MCF 10A (cell line): Measurements from ENCODE around the gene PICALM. TPM values are rescaled to one million over a fixed set of nuclear protein-coding genes. Genes with fewer than 3 reads are reported as not detected.
A peak's percentile ranks its signal among the peaks of the same experiment; 100 is the strongest.

Experiments used
- BruUV-seq: library from RNA; stranded (reverse); fragments of 400-500 nt; replicated peaks from 2 replicates; lab custom pipeline; 2021; lab: Mats Ljungman, UMichigan
- CTCF ChIA-PET: fragments of 300-600 bp; sonication (Branson Sonifier 250); formaldehyde crosslinking; extraction: SDS; loops from one replicate; lab custom pipeline; 2021; ENCODE audit warnings: antibody characterized with exemption, inconsistent platforms; lab: Yijun Ruan, JAX
- POLR2A ChIA-PET: fragments of 300-600, 350-650 bp; sonication (Branson Sonifier 250); formaldehyde crosslinking; extraction: SDS; loops from one replicate; lab custom pipeline; 2020; ENCODE audit warnings: antibody characterized with exemption, inconsistent platforms; lab: Yijun Ruan, JAX
- DNase-seq: peaks from one replicate; pipeline ENCODE4 v3.0.0-alpha.2; 2018; ENCODE audit not compliant: unreplicated experiment
- H3K27ac Mint-ChIP-seq: one replicate; pipeline ENCODE4 v1.8.0; 2022; ENCODE audit warnings: mild to moderate bottlenecking, low read depth, mixed read lengths; ENCODE audit not compliant: unreplicated experiment
- H3K27me3 Mint-ChIP-seq: one replicate; pipeline ENCODE4 v1.8.0; 2022; ENCODE audit warnings: mixed read lengths; ENCODE audit not compliant: insufficient read depth, unreplicated experiment
- H3K36me3 Mint-ChIP-seq: one replicate; pipeline ENCODE4 v1.8.0; 2022; ENCODE audit warnings: mild to moderate bottlenecking, moderate library complexity, mixed read lengths; ENCODE audit not compliant: insufficient read depth, unreplicated experiment
- H3K4me1 Mint-ChIP-seq: one replicate; pipeline ENCODE4 v1.8.0; 2022; ENCODE audit warnings: mixed read lengths; ENCODE audit not compliant: insufficient read depth, unreplicated experiment
- H3K4me3 Mint-ChIP-seq: one replicate; pipeline ENCODE4 v1.8.0; 2022; ENCODE audit warnings: mild to moderate bottlenecking, moderate library complexity, mixed read lengths; ENCODE audit not compliant: unreplicated experiment
- H3K9me3 Mint-ChIP-seq: one replicate; pipeline ENCODE4 v1.8.0; 2022; ENCODE audit warnings: mixed read lengths; ENCODE audit not compliant: unreplicated experiment
- CTCF ChIP-seq: fragments of 200-600 bp; IDR thresholded peaks from one replicate; pipeline ENCODE4 v1.8.0; 2022; ENCODE audit warnings: antibody characterized with exemption, mild to moderate bottlenecking; ENCODE audit not compliant: unreplicated experiment
- intact Hi-C: fragments of 100-400 bp; cut with micrococcal nuclease; formaldehyde crosslinking; loops from 2 replicates; pipeline ENCODE4 v1.14.1; 2022
- total RNA-seq: library from RNA; stranded (reverse); gene quantifications from 2 replicates; pipeline ENCODE4 v1.2.3, GENCODE V29; 2022

Gene PICALM
- total RNA-seq, 1 experiment from 2014 or later: 137 TPM

GRCh38 chr11:86117001-86117711 lies 48.3 kb upstream of the PICALM start:
- H3K27me3 Mint-ChIP-seq: no peaks in the 10 kb centered on the region
- peaks cover 18% of the 10 kb centered on the region for H3K4me1 Mint-ChIP-seq
- peak; percentile 55 for DNase-seq
- H3K4me3 Mint-ChIP-seq: no peak overlapping the region
- BruUV-seq: no TSS peak
- POLR2A ChIA-PET: interaction anchor here (0.6 to 3.8 kb wide), 4 partner anchors 11 to 49 kb away, joined by 3 to 34 read pairs (median 9); partner anchors contain the start of gene PICALM
- no peak for TF ChIP-seq CTCF
- CTCF ChIA-PET: interaction anchor here (0.6 to 3.3 kb wide), 15 partner anchors 13 to 424 kb away, joined by 3 to 12 read pairs (median 3); no protein-coding TSS in a partner anchor
- no peaks in the 10 kb centered on the region for H3K9me3 Mint-ChIP-seq
- intact Hi-C loops: no loop called here
- H3K36me3 Mint-ChIP-seq: no peaks in the 10 kb centered on the region
- H3K27ac Mint-ChIP-seq: peak overlapping the region; percentile 90

GRCh38 chr11:86116386-86116726 lies 47.5 kb upstream of the PICALM start:
- H3K27ac Mint-ChIP-seq: peak overlapping the region; percentile 90
- ChIA-PET CTCF (interaction anchor here (0.5 to 3.3 kb wide), 18 partner anchors 9 to 423 kb away, joined by 3 to 12 read pairs (median 3); no protein-coding TSS in a partner anchor), POLR2A (interaction anchor here (0.6 to 3.8 kb wide), 8 partner anchors 10 to 234 kb away, joined by 3 to 34 read pairs (median 5); partner anchors contain the start of gene PICALM)
- no peaks in the 10 kb centered on the region for H3K27me3 Mint-ChIP-seq
- no TSS peak for BruUV-seq
- H3K4me1 Mint-ChIP-seq: peaks cover 18% of the 10 kb centered on the region
- H3K36me3 Mint-ChIP-seq: no peaks in the 10 kb centered on the region
- H3K9me3 Mint-ChIP-seq: no peaks in the 10 kb centered on the region
- peak overlapping the region; percentile 55 for H3K4me3 Mint-ChIP-seq
- TF ChIP-seq CTCF: no peak
- peak; percentile 77 for DNase-seq
- intact Hi-C loops: no loop called here

GRCh38 chr11:86115542-86116385 lies 46.9 kb upstream of the PICALM start:
- H3K4me3 Mint-ChIP-seq: peak overlapping the region; percentile 55
- BruUV-seq: no TSS peak
- DNase-seq: peak; percentile 30
- peak overlapping the region; percentile 90 for H3K27ac Mint-ChIP-seq
- H3K9me3 Mint-ChIP-seq: no peaks in the 10 kb centered on the region
- H3K4me1 Mint-ChIP-seq: peaks cover 18% of the 10 kb centered on the region
- TF ChIP-seq CTCF: no peak
- H3K27me3 Mint-ChIP-seq: no peaks in the 10 kb centered on the region
- intact Hi-C loops: no loop called here
- no peaks in the 10 kb centered on the region for H3K36me3 Mint-ChIP-seq
- POLR2A ChIA-PET: interaction anchor here (0.6 to 3.8 kb wide), 8 partner anchors 9 to 234 kb away, joined by 3 to 34 read pairs (median 5); partner anchors contain the start of gene PICALM
- CTCF ChIA-PET: interaction anchor here (0.5 to 3.3 kb wide), 19 partner anchors 8 to 422 kb away, joined by 3 to 12 read pairs (median 4); no protein-coding TSS in a partner anchor
